Activated naive CD8-positive, alpha-beta T cell treated with anti-CD3 and anti-CD28 coated beads, Interleukin-2, amount 10 ng/mL, durations not matched to agents 7 days and 5 days (primary cell): ENCODE measurements around the gene PPM1G. TPM values are rescaled to one million over a fixed set of nuclear protein-coding genes. Genes with fewer than 3 reads are reported as not detected.
A peak's percentile ranks its signal among the peaks of the same experiment; 100 is the strongest.

Experiments used
- ATAC-seq: fragments of 150-1000 bp; cut with Tn5 transposase; one replicate; pipeline ENCODE4 v1.10.0; 2021; ENCODE audit warnings: low read depth, moderate library complexity
- POLR2A ChIA-PET: fragments of 350-600 bp; sonication (Branson Sonifier 250); formaldehyde crosslinking; loops from one replicate; lab custom pipeline; 2021; ENCODE audit warnings: antibody characterized with exemption; lab: Charles Lee
- DNase-seq: peaks from one replicate; pipeline ENCODE4 v3.0.0; 2021
- H3K27ac Mint-ChIP-seq: one replicate; pipeline ENCODE4 v1.8.0; 2022; ENCODE audit warnings: mild to moderate bottlenecking, mixed read lengths
- H3K27me3 Mint-ChIP-seq: one replicate; pipeline ENCODE4 v1.8.0; 2022; ENCODE audit warnings: mild to moderate bottlenecking, moderate library complexity, mixed read lengths
- H3K36me3 Mint-ChIP-seq: one replicate; pipeline ENCODE4 v1.8.0; 2021; ENCODE audit warnings: mild to moderate bottlenecking, mixed read lengths
- H3K4me1 Mint-ChIP-seq: one replicate; pipeline ENCODE4 v1.8.0; 2021; ENCODE audit warnings: mixed read lengths
- H3K4me3 Mint-ChIP-seq: one replicate; pipeline ENCODE4 v1.8.0; 2022; ENCODE audit warnings: mild to moderate bottlenecking, moderate library complexity, mixed read lengths
- H3K9me3 Mint-ChIP-seq: one replicate; pipeline ENCODE4 v1.8.0; 2021; ENCODE audit warnings: mixed read lengths
- total RNA-seq, 2 experiments: library from RNA; stranded (reverse); gene quantifications; one replicate each; pipeline ENCODE4 v1.2.3, GENCODE V29; 2021

Gene PPM1G
- total RNA-seq, 2 experiments from 2014 or later: 90.1 to 91.3 TPM

DNA sequence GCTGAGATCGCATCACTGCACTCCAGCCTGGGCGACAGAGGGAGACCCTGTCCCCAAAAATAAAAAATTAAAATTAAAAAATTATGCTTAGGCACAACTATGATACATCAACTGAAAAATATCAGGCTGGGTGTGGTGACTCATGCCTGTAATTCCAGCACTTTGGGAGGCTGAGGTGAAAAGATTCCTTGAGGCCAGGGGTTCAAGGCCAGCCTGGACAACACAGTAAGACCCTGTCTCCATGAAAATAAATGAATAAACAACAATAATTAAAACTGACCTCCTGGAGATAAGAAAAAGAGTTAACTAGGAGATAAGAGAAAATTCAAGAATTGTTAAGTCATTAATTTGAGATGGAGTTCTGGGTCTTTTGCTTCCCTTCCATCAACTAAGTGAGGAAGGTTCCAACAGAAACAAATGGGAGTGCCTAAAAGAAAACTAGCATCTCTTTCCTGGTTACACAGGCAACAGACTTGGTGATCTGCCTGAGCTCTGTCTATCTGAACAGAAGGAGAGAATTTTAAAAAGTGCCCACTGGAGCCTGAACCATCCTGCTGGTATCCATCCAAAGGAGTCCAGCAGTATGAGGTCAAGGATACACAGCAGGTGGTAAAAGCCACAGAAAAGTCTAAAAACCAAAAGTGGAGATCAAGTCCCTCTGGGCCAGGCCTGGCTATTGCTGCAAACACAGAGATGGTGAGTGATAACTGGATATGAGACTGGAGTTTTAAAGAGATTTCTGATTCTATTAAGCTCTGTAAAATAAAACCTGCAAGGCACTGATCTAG, 8.8 kb downstream of the PPM1G start:
- peaks cover 15% of the 10 kb centered on the region for H3K36me3 Mint-ChIP-seq
- ATAC-seq (no peak), DNase-seq (no peak)
- H3K27me3 Mint-ChIP-seq: no peaks in the 10 kb centered on the region
- H3K9me3 Mint-ChIP-seq: no peaks in the 10 kb centered on the region
- no peak overlapping the region for H3K4me3 Mint-ChIP-seq
- H3K27ac Mint-ChIP-seq: no peak overlapping the region
- peaks cover 30% of the 10 kb centered on the region for H3K4me1 Mint-ChIP-seq
- POLR2A ChIA-PET: interaction anchor here (2.3 kb wide), 1 partner anchor 9 kb away, joined by 7 read pairs; the partner anchor contains the start of gene PPM1G

DNA sequence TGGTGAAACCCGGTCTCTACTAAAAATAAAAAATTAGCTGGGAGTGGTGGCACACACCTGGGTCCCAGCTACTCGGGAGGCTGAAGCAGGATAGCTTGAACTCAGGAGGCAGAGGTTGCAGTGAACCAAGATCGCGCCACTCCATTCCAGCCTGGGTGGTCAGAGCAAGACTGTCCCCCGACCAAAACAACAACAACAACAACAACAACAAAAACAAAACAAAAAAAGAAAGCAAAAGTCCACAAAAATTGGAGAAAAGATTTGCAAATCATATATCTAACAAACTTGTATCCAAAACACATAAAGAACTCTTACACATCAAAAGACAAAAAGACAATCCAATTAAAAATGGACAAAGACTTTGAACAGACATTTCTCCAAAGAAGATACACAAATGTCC, 10.4 kb downstream of the PPM1G start:
- peaks cover 17% of the 10 kb centered on the region for H3K36me3 Mint-ChIP-seq
- H3K4me3 Mint-ChIP-seq: no peak overlapping the region
- no peak overlapping the region for H3K27ac Mint-ChIP-seq
- POLR2A ChIA-PET: no interaction called here
- no peaks in the 10 kb centered on the region for H3K27me3 Mint-ChIP-seq
- no peaks in the 10 kb centered on the region for H3K9me3 Mint-ChIP-seq
- no peak for ATAC-seq
- H3K4me1 Mint-ChIP-seq: peaks cover 26% of the 10 kb centered on the region
- no peak for DNase-seq

- H3K27ac Mint-ChIP-seq: no peak overlapping the region
- H3K27me3 Mint-ChIP-seq: no peaks in the 10 kb centered on the region
- POLR2A ChIA-PET: no interaction called here
Measured at GRCh38 chr2:27393225-27393624, 16.2 kb downstream of the PPM1G start.

GRCh38 chr2:27390822-27391679, 18.3 kb downstream of the PPM1G start:
- Mint-ChIP-seq H3K27me3 (no peaks in the 10 kb centered on the region), H3K9me3 (no peaks in the 10 kb centered on the region), H3K36me3 (peaks cover 19% of the 10 kb centered on the region), H3K27ac (no peak overlapping the region), H3K4me3 (no peak overlapping the region), H3K4me1 (peaks cover 20% of the 10 kb centered on the region)
- POLR2A ChIA-PET: interaction anchor here (0.6 kb wide), 1 partner anchor 259 kb away, joined by 3 read pairs; no protein-coding TSS in a partner anchor
- ATAC-seq (no peak), DNase-seq (no peak)

More at GRCh38 chr2:27393225-27393624, 16.2 kb downstream of the PPM1G start:
- DNase-seq (no peak), ATAC-seq (no peak)
- H3K36me3 Mint-ChIP-seq: peaks cover 17% of the 10 kb centered on the region
- H3K4me3 Mint-ChIP-seq: no peak overlapping the region
- no peaks in the 10 kb centered on the region for H3K9me3 Mint-ChIP-seq
- H3K4me1 Mint-ChIP-seq: peaks cover 23% of the 10 kb centered on the region

GRCh38 chr2:27381577-27382181, 27.7 kb downstream of the PPM1G start:
- H3K36me3 Mint-ChIP-seq: peaks cover 26% of the 10 kb centered on the region
- no peaks in the 10 kb centered on the region for H3K27me3 Mint-ChIP-seq
- peak overlapping the region; percentile 58 for H3K4me3 Mint-ChIP-seq
- no peaks in the 10 kb centered on the region for H3K9me3 Mint-ChIP-seq
- H3K27ac Mint-ChIP-seq: peak overlapping the region; percentile 87
- ATAC-seq (no peak), DNase-seq (no peak)
- H3K4me1 Mint-ChIP-seq: peaks cover 16% of the 10 kb centered on the region
- POLR2A ChIA-PET: interaction anchor here (3.2 to 3.5 kb wide), 3 partner anchors 11 to 46 kb away, joined by 12 to 55 read pairs (median 22); partner anchors contain the start of genes EIF2B4, NRBP1, PPM1G and SNX17

GRCh38 chr2:27380626-27381545, 28.5 kb downstream of the PPM1G start, which contains the start of gene ZNF513:
Gene ZNF513, minus strand, starts transcription at chr2:27380734. Its CDS starts 208 bp downstream, at chr2:27380526.
- POLR2A ChIA-PET: interaction anchor here (0.5 to 3.5 kb wide), 13 partner anchors 10 to 283 kb away, joined by 3 to 55 read pairs (median 9); partner anchors contain the start of genes EIF2B4, GTF3C2, NRBP1 and PPM1G
- Mint-ChIP-seq H3K4me3 (peak within 1 kb of the TSS; percentile 79), H3K4me1 (peaks cover 16% of the 10 kb centered on the region), H3K27ac (peak within 1 kb of the TSS; percentile 87), H3K9me3 (no peaks in the 10 kb centered on the region), H3K27me3 (no peaks in the 10 kb centered on the region), H3K36me3 (peaks cover 26% of the 10 kb centered on the region)
- ATAC-seq (peak; percentile 89), DNase-seq (peak; percentile 90)

- Mint-ChIP-seq H3K27me3 (no peaks in the 10 kb centered on the region), H3K36me3 (peaks cover 20% of the 10 kb centered on the region)
- DNase-seq: no peak
Measured at GRCh38 chr2:27379836-27380625, 29.4 kb downstream of the PPM1G start.

DNA sequence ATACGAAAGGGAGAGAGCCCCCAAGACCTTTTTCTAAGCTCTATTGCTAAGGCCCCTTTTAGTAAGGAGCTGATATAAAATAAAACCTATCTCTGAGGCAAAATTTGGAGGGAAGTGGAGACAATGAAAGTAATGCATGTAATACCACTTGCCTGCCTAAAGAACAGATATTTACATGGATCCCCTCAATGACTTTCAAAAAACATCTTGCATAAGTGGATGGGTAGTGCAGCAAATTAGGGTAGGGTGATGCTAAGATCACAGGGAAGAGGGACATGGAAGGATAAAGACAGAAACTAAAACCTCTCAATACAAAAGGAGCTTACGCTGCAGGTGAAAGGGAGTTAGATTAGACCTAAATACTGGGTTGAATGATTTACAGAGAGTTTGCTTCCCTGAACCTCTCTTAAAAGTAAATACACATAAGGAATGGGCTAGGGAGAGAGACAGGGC, 30.0 kb downstream of the PPM1G start:
- Mint-ChIP-seq H3K9me3 (no peaks in the 10 kb centered on the region), H3K4me3 (peak overlapping the region; percentile 79), H3K27ac (peak overlapping the region; percentile 87), H3K27me3 (no peaks in the 10 kb centered on the region), H3K4me1 (peaks cover 16% of the 10 kb centered on the region), H3K36me3 (peaks cover 24% of the 10 kb centered on the region)
- POLR2A ChIA-PET: interaction anchor here (0.6 to 3.5 kb wide), 14 partner anchors 9 to 1817 kb away, joined by 3 to 55 read pairs (median 6); partner anchors contain the start of genes CCDC121, EIF2B4, FNDC4 and GPN1
- DNase-seq: no peak
- ATAC-seq: no peak

More at GRCh38 chr2:27379836-27380625, 29.4 kb downstream of the PPM1G start:
- Mint-ChIP-seq H3K4me1 (peaks cover 16% of the 10 kb centered on the region), H3K9me3 (no peaks in the 10 kb centered on the region), H3K4me3 (peak overlapping the region; percentile 79), H3K27ac (peak overlapping the region; percentile 87)
- POLR2A ChIA-PET: interaction anchor here (0.5 to 3.5 kb wide), 18 partner anchors 10 to 1817 kb away, joined by 3 to 55 read pairs (median 4); partner anchors contain the start of genes CCDC121, EIF2B4, FNDC4 and GPN1
- ATAC-seq: peak; percentile 42

DNA sequence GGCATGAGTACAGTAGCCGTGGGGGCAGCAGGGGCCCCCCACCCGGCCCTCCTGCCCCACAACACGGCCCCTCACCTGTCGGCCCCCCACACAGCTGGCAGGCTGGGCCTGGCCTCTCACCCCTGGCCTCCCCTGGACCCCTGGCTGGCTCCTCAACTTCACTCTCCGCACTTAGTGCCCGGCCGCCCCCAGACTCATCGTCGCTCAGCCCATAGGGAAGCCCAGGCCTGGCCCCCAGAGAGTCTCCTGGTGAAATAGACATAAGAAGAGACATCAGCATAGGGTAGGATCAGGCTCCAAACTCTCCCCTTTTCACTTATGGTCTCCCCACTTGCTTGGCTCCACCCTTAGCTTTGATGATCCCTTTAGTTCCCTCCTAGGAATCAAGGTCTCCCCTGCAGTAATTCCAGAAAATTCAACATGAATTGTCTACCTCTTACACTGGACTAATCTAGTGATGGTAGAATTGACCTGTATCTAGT, 30.5 kb downstream of the PPM1G start:
- H3K4me1 Mint-ChIP-seq: peaks cover 16% of the 10 kb centered on the region
- H3K36me3 Mint-ChIP-seq: peaks cover 21% of the 10 kb centered on the region
- H3K27me3 Mint-ChIP-seq: no peaks in the 10 kb centered on the region
- ATAC-seq (no peak), DNase-seq (no peak)
- POLR2A ChIA-PET: interaction anchor here (1.3 to 3.5 kb wide), 7 partner anchors 8 to 116 kb away, joined by 3 to 55 read pairs (median 15); partner anchors contain the start of genes EIF2B4, FNDC4, GTF3C2 and NRBP1
- H3K4me3 Mint-ChIP-seq: peak overlapping the region; percentile 79
- no peaks in the 10 kb centered on the region for H3K9me3 Mint-ChIP-seq
- H3K27ac Mint-ChIP-seq: peak overlapping the region; percentile 87

DNA sequence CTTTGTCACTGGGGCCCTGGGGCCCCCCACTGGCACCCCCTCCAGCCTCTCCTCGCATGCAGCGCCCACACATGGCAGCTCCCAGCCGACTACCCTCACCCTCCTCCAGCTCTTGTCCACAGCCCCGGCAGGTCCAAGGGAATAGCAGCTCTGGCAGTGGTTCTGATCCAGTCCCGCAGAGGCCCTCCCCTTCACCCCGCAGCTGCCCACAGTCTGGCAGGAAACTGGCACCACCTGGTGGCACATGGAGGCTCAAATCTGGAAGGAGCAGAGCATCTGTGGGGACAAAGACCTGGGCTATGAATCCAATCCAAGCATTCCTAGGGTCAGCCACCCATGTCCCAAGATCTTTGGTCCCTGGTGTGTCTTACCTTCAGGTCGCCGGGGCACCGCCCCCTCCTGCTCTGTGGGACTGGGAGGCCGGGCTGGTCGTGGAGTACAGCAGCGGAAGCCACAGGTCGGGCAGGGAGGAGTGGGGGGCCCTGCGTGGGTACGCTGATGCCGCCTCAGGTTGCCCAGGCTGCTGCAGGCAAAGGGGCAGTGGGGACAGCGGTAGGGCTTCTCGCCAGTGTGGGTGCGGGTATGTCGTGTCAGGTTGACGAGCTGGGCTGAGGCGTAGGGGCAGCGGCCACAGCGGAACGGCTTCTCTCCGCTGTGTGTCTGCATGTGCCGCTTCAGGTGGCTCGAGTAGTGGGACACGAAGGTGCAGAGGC, 31.1 kb downstream of the PPM1G start:
- Mint-ChIP-seq H3K36me3 (peaks cover 22% of the 10 kb centered on the region), H3K27me3 (no peaks in the 10 kb centered on the region), H3K4me3 (no peak overlapping the region), H3K4me1 (peaks cover 20% of the 10 kb centered on the region), H3K27ac (no peak overlapping the region), H3K9me3 (no peaks in the 10 kb centered on the region)
- POLR2A ChIA-PET: interaction anchor here (2.6 to 3.5 kb wide), 2 partner anchors 50 to 52 kb away, joined by 12 to 20 read pairs; partner anchors contain the start of gene NRBP1
- DNase-seq: no peak
- ATAC-seq: no peak
